ENCODE measurements around the gene PSMA8.
"Not testable (repeated sequence)": the region's sequence is repeated elsewhere in the genome, so short reads cannot be mapped to it uniquely, and the experiment has no call there.

Gene PSMA8

GRCh38 chr18:26133652-26134051 lies at the start of gene PSMA8:
TSS of gene PSMA8 (plus strand) at chr18:26133869. CDS start at chr18:26133966, 97 bp downstream.
- DNase-seq (ENCODE audit: low read depth in 1 of 2, low spot score in 1 of 2) = peak; percentile 8 to 26

GRCh38 chr18:26085056-26085455 lies 48.6 kb upstream of the PSMA8 start:
- DNase-seq (ENCODE audit: low read depth in 1 of 2, low spot score in 1 of 2) = no peak

- no peak for DNase-seq (ENCODE audit: low read depth in 1 of 2, low spot score in 1 of 2)
These were observed 46.7 kb upstream of the PSMA8 start for GRCh38 chr18:26086959-26087358.

GRCh38 chr18:26088487-26088886 lies 45.2 kb upstream of the PSMA8 start:
- no peak for DNase-seq (ENCODE audit: low read depth in 1 of 2, low spot score in 1 of 2)

- no peak for DNase-seq (ENCODE audit: low read depth in 1 of 2, low spot score in 1 of 2)
These were observed 44.2 kb upstream of the PSMA8 start for GRCh38 chr18:26089293-26090129.

GRCh38 chr18:26090130-26091046 lies 43.3 kb upstream of the PSMA8 start, which contains the start of gene SS18:
TSS of gene SS18 (minus strand) at chr18:26090613. CDS start at chr18:26090569, 44 bp downstream.
- DNase-seq (ENCODE audit: low read depth in 1 of 2, low spot score in 1 of 2) = peak; percentile 80 to 81

- no peak for DNase-seq (ENCODE audit: low read depth in 1 of 2, low spot score in 1 of 2)
These were observed 42.5 kb upstream of the PSMA8 start for GRCh38 chr18:26091047-26091630.

GRCh38 chr18:26096852-26097251 lies 36.8 kb upstream of the PSMA8 start:
- DNase-seq (ENCODE audit: low read depth in 1 of 2, low spot score in 1 of 2) = no peak

- DNase-seq (ENCODE audit: low read depth in 1 of 2, low spot score in 1 of 2) = no peak
These were observed 36.1 kb upstream of the PSMA8 start for GRCh38 chr18:26097563-26097962.

GRCh38 chr18:26103579-26103978 lies 30.1 kb upstream of the PSMA8 start:
- no peak for DNase-seq (ENCODE audit: low read depth in 1 of 2, low spot score in 1 of 2)

GRCh38 chr18:26104035-26104434 lies 29.6 kb upstream of the PSMA8 start:
- DNase-seq (ENCODE audit: low read depth in 1 of 2, low spot score in 1 of 2) = no peak

GRCh38 chr18:26119246-26119645 lies 14.4 kb upstream of the PSMA8 start:
- no peak for DNase-seq (ENCODE audit: low read depth in 1 of 2, low spot score in 1 of 2)

- DNase-seq (ENCODE audit: low read depth in 1 of 2, low spot score in 1 of 2) = no peak
These were observed 12.2 kb upstream of the PSMA8 start for GRCh38 chr18:26121476-26121875.

GRCh38 chr18:26121994-26122393 lies 11.7 kb upstream of the PSMA8 start:
- DNase-seq (ENCODE audit: low read depth in 1 of 2, low spot score in 1 of 2) = not testable (repeated sequence)

GRCh38 chr18:26127786-26128185 lies 5.9 kb upstream of the PSMA8 start:
- no peak for DNase-seq (ENCODE audit: low read depth in 1 of 2, low spot score in 1 of 2)

GRCh38 chr18:26128192-26128591 lies 5.5 kb upstream of the PSMA8 start:
- not testable (repeated sequence) for DNase-seq (ENCODE audit: low read depth in 1 of 2, low spot score in 1 of 2)

GRCh38 chr18:26134107-26134506 lies 438 bp downstream of the PSMA8 start:
- no peak for DNase-seq (ENCODE audit: low read depth in 1 of 2, low spot score in 1 of 2)

- no peak for DNase-seq (ENCODE audit: low read depth in 1 of 2, low spot score in 1 of 2)
These were observed 1.9 kb downstream of the PSMA8 start for GRCh38 chr18:26135548-26135947.

GRCh38 chr18:26157326-26157725 lies 23.7 kb downstream of the PSMA8 start:
- no peak for DNase-seq (ENCODE audit: low read depth in 1 of 2, low spot score in 1 of 2)

GRCh38 chr18:26159353-26159752 lies 25.7 kb downstream of the PSMA8 start:
- no peak for DNase-seq (ENCODE audit: low read depth in 1 of 2, low spot score in 1 of 2)

- DNase-seq (ENCODE audit: low read depth in 1 of 2, low spot score in 1 of 2) = no peak
These were observed 30.9 kb downstream of the PSMA8 start for GRCh38 chr18:26164571-26164970.

Measured in stimulated activated CD4-positive, alpha-beta T cell treated with anti-CD3 and anti-CD28 coated beads, Interleukin-15, amount 100 ng/mL, for 1 hour (primary cell).